Heart right ventricle (tissue), 16 donors: ENCODE data around the gene PXYLP1. TPM values are rescaled to one million over a fixed set of nuclear protein-coding genes. Genes with fewer than 3 reads are reported as not detected.
A peak's percentile ranks its signal among the peaks of the same experiment; 100 is the strongest.

Source experiments
- ATAC-seq, 8 donors: fragments of 200-7000 bp; cut with Tn5 transposase; one replicate each; pipeline ENCODE4 v1.9.1; 2020; ENCODE audit warnings: mild to moderate bottlenecking in 8 of 8, moderate library complexity in 8 of 8, moderate number of reproducible peaks in 1 of 8
- DNase-seq, 2 donors: peaks; one replicate each; pipeline ENCODE4 v3.0.0-alpha.2; 2020
- H3K27ac ChIP-seq, 10 donors: fragments of 200-600 bp; sonication (generic) in 2 of 10; one replicate each; pipeline versions ENCODE4 v1.5.0 to v1.8.0; 2020 to 2022; ENCODE audit warnings: mild to moderate bottlenecking in 3 of 10
- H3K27me3 ChIP-seq, 7 donors: fragments of 200-600 bp; one replicate each; pipeline ENCODE4 v1.8.0; 2021 to 2022; ENCODE audit warnings: mild to moderate bottlenecking in 2 of 7
- H3K36me3 ChIP-seq, 9 donors: fragments of 200-600 bp; sonication (generic) in 1 of 9; one replicate each; pipeline versions ENCODE4 v1.5.0 to v1.8.0; 2020 to 2022; ENCODE audit warnings: mild to moderate bottlenecking in 2 of 9
- H3K4me1 ChIP-seq, 9 donors: fragments of 200-600 bp; sonication (generic) in 1 of 9; one replicate each; pipeline versions ENCODE4 v1.5.0 to v1.8.0; 2020 to 2022; ENCODE audit warnings: mild to moderate bottlenecking in 4 of 9
- H3K4me3 ChIP-seq, 10 donors: fragments of 200-600 bp; sonication (generic) in 2 of 10; one replicate each; pipeline versions ENCODE4 v1.5.0 to v1.8.0; 2020 to 2022; ENCODE audit warnings: mild to moderate bottlenecking in 7 of 10, moderate library complexity in 2 of 10
- H3K9me3 ChIP-seq, 11 donors: fragments of 200-600 bp in 10 of 11; sonication (generic) in 2 of 11; one replicate each; pipeline versions ENCODE4 v1.5.0 to v1.8.0; 2013 to 2022; ENCODE audit warnings: mild to moderate bottlenecking in 2 of 11, control low read depth in 1 of 11, moderate library complexity in 1 of 11
- CTCF ChIP-seq, 9 donors: fragments of 200-600 bp; sonication (generic) in 2 of 9; IDR thresholded peaks; one replicate each; pipeline versions ENCODE4 v1.5.0 to v1.8.0; 2021 to 2022; ENCODE audit warnings: antibody characterized with exemption in 9 of 9, mild to moderate bottlenecking in 5 of 9, moderate library complexity in 1 of 9
- WGBS, 2 donors: extraction: QIAGEN DNeasy Blood & Tissue Kit; methylation state at CpG; one replicate each; pipeline ENCODE4 v1.1.7; 2013; ENCODE audit warnings: inconsistent platforms in 1 of 2; 5-methylcytosine and 5-hydroxymethylcytosine counted together
- intact Hi-C, 10 donors: fragments of 100-400 bp; cut with DNase I; formaldehyde crosslinking; loops; one replicate each; pipeline versions ENCODE4 v1.11.1 to v1.14.2; 2022
- polyA plus RNA-seq, 2 donors: library from polyadenylated mRNA; stranded (reverse); fragments of 200-250 nt; gene quantifications; one replicate each; pipeline ENCODE4 v1.2.3, GENCODE V29; 2013
- total RNA-seq, 10 donors: library from RNA; stranded (reverse); fragmentation: NEBNext Ultra II Directional in 3 of 10; extraction: Animal tissue kit (Norgen Biotek cat#: 25700) in 3 of 10; gene quantifications; one replicate each; pipeline versions ENCODE4 v1.2.1 to v1.2.4, GENCODE V29; 2021 to 2023
- donor health status: Arrhythmogenic right ventricular cardiomyopathy.
- donor health status: ischemic (EF 13 %, LVEDD 7.1; RV severe dilation, severe dysfunction).
- donor health status: healthy with polysubstance abuse.
- donor health status: DM: no; HTN: yes; CAD: no.
- donor health status: DM: no; HTN: no; CAD: no.
- donor health status: ischemic (EF 25% LVEDD 6.9; RV normal size, moderate dysfunction).
- donor health status: ischemic (EF 25% LVEDD 5.7; RV mildly dilated, moderate dysfunction).
- donor health status: healthy.
- donor health status: DM: yes; HTN: yes; CAD: no.
- donor health status: Ischemic cardiomyopathy.
- donor health status: ischemic (EF 35%, LVEDD 5.7; RV mildly dilated, moderate dysfunction).
- donor health status: nonischemic (EF 11% LVEDD 7.7; RV severe dilation, severe dysfunction).
- donor health status: DM: yes; HTN: yes; CAD: no.
- donor health status: PGD.
- donor health status: ischemic (EF 29% LVEDD 5.4; RV normal size, mild dysfunction).
- donor health status: nonischemic (EF 23%, LVEDD 6.1; RV moderate dilation, normal function).

The PXYLP1 gene
- total and polyA plus RNA-seq, 12 donors, result 8.7 to 33.5 (median 17.9) TPM

DNA sequence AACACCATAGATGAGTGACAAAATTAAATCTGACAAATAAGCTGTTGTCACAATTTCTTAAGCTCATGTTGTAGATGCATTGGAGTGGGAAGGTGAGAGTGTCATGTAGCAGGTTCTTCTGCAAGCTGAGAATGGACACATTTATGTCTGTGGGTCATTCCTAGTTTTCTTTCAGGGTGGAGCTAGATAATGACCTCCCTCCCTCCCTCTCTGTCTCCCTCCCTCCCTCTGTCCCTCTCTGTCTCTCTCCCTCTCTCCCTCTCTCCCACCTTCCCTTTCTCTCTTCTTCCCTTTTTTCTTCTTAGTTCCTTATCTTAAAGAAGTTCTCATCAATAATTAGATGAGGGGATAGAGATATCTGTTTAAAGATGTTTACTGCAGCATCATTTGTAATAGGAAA lies 36.0 kb downstream of the PXYLP1 start:
- no peak for ATAC-seq
- H3K36me3 ChIP-seq, result peaks cover 0 to 14% (median 0%) of the 10 kb centered on the region in 9 donors
- H3K4me3 ChIP-seq, result peak overlapping the region in 5 of 10 donors; percentile 35 to 49 (median 41)
- TF ChIP-seq CTCF (IDR thresholded peaks at IDR 0.05), result no peak
- peaks cover 0 to 19% (median 4%) of the 10 kb centered on the region in 9 donors for H3K4me1 ChIP-seq
- intact Hi-C loops, result no loop called here
- no peaks in the 10 kb centered on the region for H3K9me3 ChIP-seq
- peak overlapping the region in 1 of 10 donors; percentile 81 for H3K27ac ChIP-seq
- no peaks in the 10 kb centered on the region for H3K27me3 ChIP-seq
- DNase-seq, result no peak

DNA sequence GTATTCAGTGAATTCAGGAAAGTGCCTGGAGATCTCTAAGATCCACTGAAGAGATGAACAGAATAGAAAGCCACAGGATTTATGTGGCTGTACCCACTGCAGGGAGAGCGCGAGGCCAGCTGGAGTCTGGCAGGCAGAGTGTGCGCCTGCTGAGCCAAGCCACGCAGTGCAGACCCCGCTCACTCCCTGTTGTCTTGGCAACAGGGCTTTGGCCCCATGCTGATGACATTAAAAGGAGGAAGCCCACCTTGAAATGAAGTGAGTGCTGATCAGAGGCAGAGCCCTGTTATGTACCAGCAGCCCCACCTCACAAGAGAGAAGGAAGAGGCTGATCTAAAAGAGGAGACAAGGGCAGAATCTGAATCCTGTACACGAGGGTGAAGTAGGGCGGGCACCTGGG lies 36.7 kb downstream of the PXYLP1 start:
- Histone ChIP-seq H3K27me3 (no peaks in the 10 kb centered on the region), H3K4me1 (peaks cover 0 to 19% (median 4%) of the 10 kb centered on the region in 9 donors), H3K36me3 (peaks cover 0 to 14% (median 0%) of the 10 kb centered on the region in 9 donors), H3K27ac (no peak overlapping the region), H3K9me3 (no peaks in the 10 kb centered on the region), H3K4me3 (no peak overlapping the region)
- DNase-seq (no peak), ATAC-seq (peak in 1 of 8 donors; percentile 16)
- TF ChIP-seq CTCF (IDR thresholded peaks at IDR 0.05), result no peak
- 93 to 95% methylated on average over 7 of the region's 7 CpGs for WGBS, 2 donors
- intact Hi-C loops, result no loop called here

DNA sequence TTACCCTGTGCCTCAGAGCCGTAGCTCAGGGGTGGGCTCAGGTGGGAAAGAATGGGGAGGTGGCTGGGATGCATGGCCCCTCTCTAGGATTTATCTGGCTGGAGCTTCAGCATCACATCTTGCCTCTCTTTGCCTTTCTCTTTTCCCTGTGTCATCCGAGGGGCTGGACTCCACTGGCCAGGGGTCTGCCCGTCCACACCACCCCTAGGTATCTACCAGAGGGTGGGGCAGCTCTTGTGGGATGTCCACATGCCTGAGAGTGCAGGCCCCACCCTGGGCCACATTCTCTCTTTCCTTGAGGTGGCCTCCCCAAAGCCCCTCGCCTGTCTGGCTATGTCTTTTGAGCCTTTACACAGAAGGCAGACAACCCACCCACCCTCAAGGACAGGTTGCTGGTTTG lies 37.2 kb downstream of the PXYLP1 start:
- 93 to 96% methylated on average over 4 of the region's 4 CpGs for WGBS, 2 donors
- ATAC-seq, result no peak

GRCh38 chr3:141269961-141270360 lies 38.3 kb downstream of the PXYLP1 start:
- TF ChIP-seq CTCF (IDR thresholded peaks at IDR 0.05), result no peak
- intact Hi-C loops, result no loop called here

More for the DNA sequence above, 37.2 kb downstream of the PXYLP1 start:
- Histone ChIP-seq H3K4me3 (no peak overlapping the region), H3K4me1 (peaks cover 0 to 19% (median 4%) of the 10 kb centered on the region in 9 donors), H3K9me3 (no peaks in the 10 kb centered on the region), H3K27me3 (no peaks in the 10 kb centered on the region), H3K36me3 (peaks cover 0 to 17% (median 0%) of the 10 kb centered on the region in 9 donors), H3K27ac (no peak overlapping the region)
- intact Hi-C loops, result no loop called here
- DNase-seq, result no peak
- TF ChIP-seq CTCF (IDR thresholded peaks at IDR 0.05), result no peak

More at GRCh38 chr3:141269961-141270360, 38.3 kb downstream of the PXYLP1 start:
- Histone ChIP-seq H3K36me3 (peaks cover 0 to 16% (median 0%) of the 10 kb centered on the region in 9 donors), H3K9me3 (no peaks in the 10 kb centered on the region), H3K4me3 (no peak overlapping the region), H3K4me1 (peaks cover 0 to 23% (median 4%) of the 10 kb centered on the region in 9 donors), H3K27ac (no peak overlapping the region), H3K27me3 (no peaks in the 10 kb centered on the region)
- DNase-seq (no peak), ATAC-seq (no peak)
- WGBS, 2 donors, result 95 to 96% methylated on average over 3 of the region's 3 CpGs
